ENCODE results near the gene DOCK11. TPM values are rescaled to one million over a fixed set of nuclear protein-coding genes. Genes with fewer than 3 reads are reported as not detected.

DOCK11 gene
- total RNA-seq, 1 donor from 2014 or later, result 5.8 TPM

DNA sequence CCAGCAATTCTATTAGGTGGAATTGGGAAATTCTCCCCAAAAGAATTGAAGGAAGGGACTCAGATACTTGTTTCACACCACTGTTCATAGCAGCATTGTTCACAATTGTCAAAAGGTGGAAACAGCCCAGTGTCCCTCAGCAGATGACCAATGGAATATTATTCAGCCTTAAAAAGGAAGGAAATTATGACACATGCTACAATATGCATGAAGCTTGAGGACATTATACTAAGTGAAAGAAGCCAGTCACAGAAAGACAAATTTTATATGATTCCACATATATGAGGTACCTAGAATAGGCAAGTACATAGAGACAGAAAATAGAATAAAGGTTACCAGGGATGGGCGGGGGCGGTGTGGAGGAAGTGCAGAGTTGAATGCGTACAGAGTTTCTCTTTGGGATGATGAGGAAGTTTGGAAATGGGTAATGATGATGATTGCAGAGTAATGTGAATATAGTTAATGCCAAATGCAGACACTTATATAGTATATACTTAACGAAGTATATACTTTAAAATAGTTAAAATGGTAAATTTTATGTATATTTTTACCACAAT, 29.6 kb downstream of the DOCK11 start:
- no peak overlapping the region for H3K4me3 Mint-ChIP-seq (ENCODE audit: low read depth)

DNA sequence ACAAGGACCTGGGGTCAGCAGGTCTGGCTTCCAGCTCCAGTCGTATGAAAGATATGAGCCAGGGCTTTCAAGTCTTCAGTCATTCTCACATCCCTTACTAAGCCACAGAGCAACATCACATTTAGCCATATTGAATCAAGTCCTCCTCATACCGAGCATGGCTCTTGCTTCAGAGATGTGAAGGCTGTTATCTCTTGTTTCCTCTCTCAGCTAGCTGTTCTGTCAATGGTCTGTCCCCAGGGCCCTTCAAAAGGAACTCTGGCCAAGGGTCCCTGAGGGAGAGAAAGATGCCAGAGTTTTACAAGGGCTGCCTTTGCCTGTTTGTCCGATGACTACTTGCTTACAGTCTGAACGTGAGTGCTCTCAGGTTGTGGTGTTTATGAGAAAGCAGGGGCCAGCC, 30.5 kb downstream of the DOCK11 start:
- peaks cover 2% of the 10 kb centered on the region for H3K36me3 Mint-ChIP-seq (ENCODE audit: insufficient read depth)

More for the DNA sequence above, 29.6 kb downstream of the DOCK11 start:
- Mint-ChIP-seq H3K27ac (no peak overlapping the region), H3K9me3 (ENCODE audit: low read depth) (peaks cover 19% of the 10 kb centered on the region), H3K27me3 (no peaks in the 10 kb centered on the region), H3K4me1 (ENCODE audit: low read depth) (no peaks in the 10 kb centered on the region), H3K36me3 (ENCODE audit: insufficient read depth) (no peaks in the 10 kb centered on the region)
- TF ChIP-seq, protein P1, sequence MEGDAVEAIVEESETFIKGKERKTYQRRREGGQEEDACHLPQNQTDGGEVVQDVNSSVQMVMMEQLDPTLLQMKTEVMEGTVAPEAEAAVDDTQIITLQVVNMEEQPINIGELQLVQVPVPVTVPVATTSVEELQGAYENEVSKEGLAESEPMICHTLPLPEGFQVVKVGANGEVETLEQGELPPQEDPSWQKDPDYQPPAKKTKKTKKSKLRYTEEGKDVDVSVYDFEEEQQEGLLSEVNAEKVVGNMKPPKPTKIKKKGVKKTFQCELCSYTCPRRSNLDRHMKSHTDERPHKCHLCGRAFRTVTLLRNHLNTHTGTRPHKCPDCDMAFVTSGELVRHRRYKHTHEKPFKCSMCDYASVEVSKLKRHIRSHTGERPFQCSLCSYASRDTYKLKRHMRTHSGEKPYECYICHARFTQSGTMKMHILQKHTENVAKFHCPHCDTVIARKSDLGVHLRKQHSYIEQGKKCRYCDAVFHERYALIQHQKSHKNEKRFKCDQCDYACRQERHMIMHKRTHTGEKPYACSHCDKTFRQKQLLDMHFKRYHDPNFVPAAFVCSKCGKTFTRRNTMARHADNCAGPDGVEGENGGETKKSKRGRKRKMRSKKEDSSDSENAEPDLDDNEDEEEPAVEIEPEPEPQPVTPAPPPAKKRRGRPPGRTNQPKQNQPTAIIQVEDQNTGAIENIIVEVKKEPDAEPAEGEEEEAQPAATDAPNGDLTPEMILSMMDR (IDR thresholded peaks at IDR 0.05; ENCODE audit: unreplicated experiment), result no peak
- no peak for DNase-seq (ENCODE audit: low spot score, unreplicated experiment)

DNA sequence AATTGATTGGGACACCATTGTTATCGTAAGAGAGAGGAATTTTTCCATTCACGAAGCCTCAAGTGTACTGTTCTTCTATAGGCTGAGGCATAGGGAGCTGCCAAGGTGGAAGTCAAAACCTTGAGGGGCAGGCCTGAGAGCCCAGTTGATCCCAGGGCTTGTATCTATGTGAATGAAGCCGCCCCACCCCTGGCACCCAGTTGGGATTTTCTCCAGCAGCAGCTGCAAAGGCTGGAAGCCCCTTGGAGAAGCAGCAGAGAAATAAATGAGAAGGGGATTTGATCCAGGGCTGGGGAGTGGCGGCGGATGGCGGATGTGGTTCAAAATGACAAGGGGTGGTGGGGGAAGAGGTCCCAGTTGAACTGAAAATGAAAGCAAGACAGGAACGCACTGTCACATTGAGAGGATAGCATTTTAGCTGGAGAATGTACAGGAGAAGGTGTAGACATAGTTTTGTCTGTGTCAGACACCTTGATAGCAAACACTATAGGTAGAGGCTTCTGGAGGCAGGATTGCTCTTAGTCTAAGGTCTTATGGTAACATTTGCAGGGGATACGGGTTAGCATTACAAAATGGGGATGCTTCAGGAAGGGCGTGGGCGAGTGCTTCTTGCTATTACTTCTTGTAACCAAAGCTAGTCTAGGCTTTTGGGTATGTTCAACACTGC, 32.6 kb downstream of the DOCK11 start:
- DNase-seq (ENCODE audit: low spot score, unreplicated experiment), result no peak
- Mint-ChIP-seq H3K27me3 (no peaks in the 10 kb centered on the region), H3K27ac (no peak overlapping the region), H3K9me3 (ENCODE audit: low read depth) (peaks cover 22% of the 10 kb centered on the region), H3K4me3 (ENCODE audit: low read depth) (no peak overlapping the region), H3K36me3 (ENCODE audit: insufficient read depth) (peaks cover 3% of the 10 kb centered on the region), H3K4me1 (ENCODE audit: low read depth) (no peaks in the 10 kb centered on the region)
- TF ChIP-seq, protein P1 (IDR thresholded peaks at IDR 0.05; ENCODE audit: unreplicated experiment), result no peak

More for the DNA sequence above, 30.5 kb downstream of the DOCK11 start:
- DNase-seq (ENCODE audit: low spot score, unreplicated experiment), result no peak
- Mint-ChIP-seq H3K4me3 (ENCODE audit: low read depth) (no peak overlapping the region), H3K4me1 (ENCODE audit: low read depth) (no peaks in the 10 kb centered on the region), H3K9me3 (ENCODE audit: low read depth) (peaks cover 21% of the 10 kb centered on the region), H3K27ac (no peak overlapping the region), H3K27me3 (no peaks in the 10 kb centered on the region)
- TF ChIP-seq, protein P1 (IDR thresholded peaks at IDR 0.05; ENCODE audit: unreplicated experiment), result no peak

DNA sequence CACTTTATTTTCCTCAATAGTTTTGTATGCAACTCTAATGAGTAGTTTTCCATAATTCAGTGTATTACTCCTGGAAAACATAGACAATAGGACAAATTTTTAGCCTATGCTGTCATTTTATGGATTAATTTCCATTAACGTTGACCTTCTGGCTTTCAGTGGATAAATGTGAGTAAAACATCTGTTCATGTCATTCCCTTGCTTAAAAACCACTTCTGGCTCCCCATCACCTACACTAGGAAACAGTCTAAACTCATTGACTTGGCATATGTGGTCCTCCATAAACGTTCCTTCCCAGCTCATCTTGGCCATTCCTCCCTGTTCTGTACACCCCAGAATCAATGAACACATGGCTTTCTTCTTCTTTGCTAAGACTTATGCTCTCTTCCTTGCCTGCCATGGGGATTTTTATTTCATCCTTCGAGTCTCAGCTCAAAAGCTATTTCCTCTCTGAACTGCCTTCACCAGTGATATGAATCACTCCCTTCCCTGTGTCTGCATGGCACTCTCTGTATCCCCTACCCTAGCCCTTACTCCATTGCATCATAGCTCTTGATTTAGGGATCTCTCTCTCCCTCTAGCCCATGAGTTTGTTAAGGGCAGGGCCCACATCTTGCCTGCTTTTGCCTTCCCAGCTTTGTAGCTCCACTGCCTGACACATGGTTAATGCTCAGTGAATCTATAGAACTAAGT, 34.8 kb downstream of the DOCK11 start:
- H3K4me3 Mint-ChIP-seq (ENCODE audit: low read depth), result no peak overlapping the region
- peaks cover 27% of the 10 kb centered on the region for H3K9me3 Mint-ChIP-seq (ENCODE audit: low read depth)
- H3K36me3 Mint-ChIP-seq (ENCODE audit: insufficient read depth), result peaks cover 3% of the 10 kb centered on the region
- TF ChIP-seq, protein P1 (IDR thresholded peaks at IDR 0.05; ENCODE audit: unreplicated experiment), result no peak
- no peak for DNase-seq (ENCODE audit: low spot score, unreplicated experiment)
- H3K4me1 Mint-ChIP-seq (ENCODE audit: low read depth), result no peaks in the 10 kb centered on the region
- H3K27me3 Mint-ChIP-seq, result no peaks in the 10 kb centered on the region
- H3K27ac Mint-ChIP-seq, result no peak overlapping the region

DNA sequence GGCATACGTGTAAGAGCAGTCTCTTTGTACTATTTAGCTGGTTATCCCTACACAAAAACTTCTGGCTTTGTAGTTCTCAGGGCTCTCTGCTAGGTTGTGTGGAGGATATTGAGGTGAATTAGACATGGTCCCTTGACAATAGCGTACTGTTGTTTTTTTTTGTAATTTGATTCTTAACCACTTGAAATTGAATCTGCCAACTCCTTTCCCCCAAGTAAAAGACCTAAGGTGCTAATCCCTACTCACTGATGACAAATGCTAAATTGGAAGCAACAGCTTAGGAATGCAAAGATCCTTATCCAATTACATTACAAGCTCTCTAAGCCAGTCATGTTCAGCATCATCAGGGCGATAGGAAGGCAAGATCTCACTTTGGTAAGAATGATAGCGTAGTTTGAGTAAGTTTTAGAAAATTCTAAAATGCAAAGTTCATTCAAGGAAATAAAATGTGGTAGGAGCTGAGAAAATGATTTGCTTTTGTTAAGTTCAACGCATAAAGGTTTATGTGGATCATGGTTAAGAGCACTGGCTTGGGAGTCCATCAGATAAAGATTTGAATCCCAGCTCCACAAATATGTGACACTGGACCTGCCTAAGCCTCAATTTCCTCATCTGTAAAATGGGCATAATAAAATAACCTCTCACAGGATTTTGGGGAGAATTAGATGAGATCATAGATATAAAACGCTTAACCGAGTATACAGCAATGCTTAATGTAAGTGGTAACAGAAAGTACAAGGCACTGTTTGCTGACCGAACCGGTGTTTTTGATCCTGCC, 39.3 kb downstream of the DOCK11 start:
- H3K9me3 Mint-ChIP-seq (ENCODE audit: low read depth), result peaks cover 28% of the 10 kb centered on the region
- H3K36me3 Mint-ChIP-seq (ENCODE audit: insufficient read depth), result peaks cover 3% of the 10 kb centered on the region
- no peaks in the 10 kb centered on the region for H3K27me3 Mint-ChIP-seq
- TF ChIP-seq, protein P1 (IDR thresholded peaks at IDR 0.05; ENCODE audit: unreplicated experiment), result no peak
- H3K4me3 Mint-ChIP-seq (ENCODE audit: low read depth), result no peak overlapping the region
- peaks cover 1% of the 10 kb centered on the region for H3K4me1 Mint-ChIP-seq (ENCODE audit: low read depth)
- no peak for DNase-seq (ENCODE audit: low spot score, unreplicated experiment)
- peak overlapping the region; percentile 51 for H3K27ac Mint-ChIP-seq

Measured in progenitor cell of endocrine pancreas (in vitro differentiated cells).